ENCODE measurements around the gene SH3GL2. TPM values are rescaled to one million over a fixed set of nuclear protein-coding genes. Genes with fewer than 3 reads are reported as not detected.
"Not testable (repeated sequence)": the region's sequence is repeated elsewhere in the genome, so short reads cannot be mapped to it uniquely, and the experiment has no call there.

The SH3GL2 gene
- total RNA-seq, 2 donors from 2014 or later, result not detected

DNA sequence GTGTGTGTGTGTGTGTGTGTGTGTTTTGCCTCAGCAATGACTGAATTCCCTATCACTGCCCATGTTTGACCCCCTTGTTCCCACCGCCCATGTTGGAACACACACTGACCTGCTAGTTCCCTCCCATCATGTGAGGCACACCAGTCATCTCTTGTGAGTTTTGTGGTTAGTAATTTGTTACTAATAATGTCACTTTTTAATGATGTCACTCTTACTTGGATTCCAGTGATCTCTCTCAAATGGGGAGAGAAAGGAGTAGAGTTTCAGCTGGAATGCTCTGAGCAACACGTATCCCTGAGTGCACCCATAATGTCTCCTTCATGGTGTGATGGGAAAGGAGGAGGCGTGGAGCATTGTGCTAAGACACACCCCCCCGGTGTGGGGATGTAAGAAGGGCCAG, 172.6 kb downstream of the SH3GL2 start:
- DNase-seq, result no peak
- ATAC-seq, result no peak
- H3K27me3 Mint-ChIP-seq, result no peaks in the 10 kb centered on the region
- H3K36me3 Mint-ChIP-seq (ENCODE audit: low read depth), result no peaks in the 10 kb centered on the region
- no peak overlapping the region for H3K27ac Mint-ChIP-seq
- H3K9me3 ChIP-seq (ENCODE audit: control insufficient read depth, low read length, poor library complexity, severe bottlenecking), result no peaks in the 10 kb centered on the region
- H3K4me1 Mint-ChIP-seq, result no peaks in the 10 kb centered on the region
- H3K4me3 Mint-ChIP-seq, result no peak overlapping the region

DNA sequence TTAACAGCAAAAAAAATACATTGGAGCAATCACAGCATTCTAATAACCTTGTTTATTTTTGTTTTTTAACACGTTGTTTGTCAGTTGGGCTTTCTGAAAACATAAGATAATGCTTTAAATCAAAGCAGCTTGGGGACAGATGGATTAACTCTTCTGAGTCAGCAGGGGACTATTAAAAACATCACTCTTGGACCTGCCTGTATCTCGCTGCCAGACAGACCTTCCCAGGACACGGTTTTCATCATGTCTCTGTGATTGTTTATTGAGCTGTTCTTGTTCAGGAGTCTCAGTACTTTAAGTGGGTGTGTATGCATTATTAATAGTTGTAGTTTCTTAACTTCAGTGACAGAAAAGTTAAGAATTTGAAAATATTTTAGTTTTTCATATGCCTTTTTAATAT, 173.2 kb downstream of the SH3GL2 start:
- H3K36me3 Mint-ChIP-seq (ENCODE audit: low read depth), result no peaks in the 10 kb centered on the region
- no peaks in the 10 kb centered on the region for H3K27me3 Mint-ChIP-seq
- no peaks in the 10 kb centered on the region for H3K9me3 ChIP-seq (ENCODE audit: control insufficient read depth, low read length, poor library complexity, severe bottlenecking)
- no peaks in the 10 kb centered on the region for H3K4me1 Mint-ChIP-seq
- no peak for DNase-seq
- no peak overlapping the region for H3K27ac Mint-ChIP-seq
- no peak overlapping the region for H3K4me3 Mint-ChIP-seq
- no peak for ATAC-seq

- H3K4me1 Mint-ChIP-seq, result no peaks in the 10 kb centered on the region
- H3K27me3 Mint-ChIP-seq, result no peaks in the 10 kb centered on the region
- no peaks in the 10 kb centered on the region for H3K9me3 ChIP-seq (ENCODE audit: control insufficient read depth, low read length, poor library complexity, severe bottlenecking)
- H3K36me3 Mint-ChIP-seq (ENCODE audit: low read depth), result no peaks in the 10 kb centered on the region
- no peak overlapping the region for H3K27ac Mint-ChIP-seq
- ATAC-seq (no peak), DNase-seq (no peak)
- no peak overlapping the region for H3K4me3 Mint-ChIP-seq
These were observed 178.9 kb downstream of the SH3GL2 start for GRCh38 chr9:17757816-17758215.

DNA sequence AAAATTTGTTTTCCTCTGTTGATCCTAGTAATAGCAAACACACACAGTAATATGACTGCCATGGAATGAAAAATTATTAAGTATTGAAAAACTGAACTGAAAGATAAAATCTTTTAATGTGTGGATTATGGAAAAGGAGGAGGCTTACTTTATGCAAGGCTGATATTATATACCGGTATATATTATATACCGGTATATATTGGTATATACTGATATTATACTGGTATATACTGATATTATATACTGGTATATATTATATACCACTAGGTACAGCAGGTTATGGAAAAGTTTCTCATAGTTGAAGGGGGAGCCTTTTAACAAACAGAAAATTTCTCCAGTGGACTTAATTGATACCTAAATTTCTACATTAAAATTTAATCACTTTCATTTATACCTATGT, 181.4 kb downstream of the SH3GL2 start:
- ATAC-seq (no peak), DNase-seq (no peak)
- H3K27me3 Mint-ChIP-seq, result no peaks in the 10 kb centered on the region
- no peaks in the 10 kb centered on the region for H3K9me3 ChIP-seq (ENCODE audit: control insufficient read depth, low read length, poor library complexity, severe bottlenecking)
- no peaks in the 10 kb centered on the region for H3K36me3 Mint-ChIP-seq (ENCODE audit: low read depth)
- H3K4me1 Mint-ChIP-seq, result no peaks in the 10 kb centered on the region
- no peak overlapping the region for H3K4me3 Mint-ChIP-seq
- no peak overlapping the region for H3K27ac Mint-ChIP-seq

DNA sequence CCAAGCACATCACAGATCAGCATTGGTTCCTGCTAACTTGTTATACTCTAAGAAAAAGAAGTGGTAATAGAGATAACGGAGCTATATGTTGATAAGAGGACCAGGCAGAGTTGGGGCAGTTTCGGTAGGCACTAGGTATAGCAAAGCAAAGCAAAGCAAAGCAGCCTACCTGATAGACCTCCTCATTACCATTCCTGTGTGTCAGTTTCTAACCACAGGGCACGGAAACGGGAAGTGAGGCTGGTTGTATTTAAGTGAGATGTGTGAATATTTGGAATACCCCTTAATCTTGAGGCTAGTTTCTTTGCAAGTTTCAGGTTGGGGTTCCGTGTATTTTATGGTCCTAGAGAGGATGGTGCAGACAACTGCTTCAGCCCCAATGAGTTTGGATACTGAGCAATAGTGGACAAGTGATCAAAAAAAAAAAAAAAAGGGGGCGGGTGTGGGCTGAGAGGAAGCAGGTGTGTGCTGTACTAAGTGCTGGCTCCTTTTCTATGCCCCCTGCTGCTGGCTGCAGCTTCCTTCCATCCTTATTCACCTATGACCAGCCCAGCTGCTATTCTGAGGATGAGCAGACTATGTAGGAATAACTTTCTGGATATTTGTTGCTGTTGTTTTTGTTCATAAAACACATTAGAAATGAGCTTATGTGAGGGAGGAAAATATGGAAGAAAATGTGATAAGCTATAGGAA, 183.3 kb downstream of the SH3GL2 start:
- no peak for DNase-seq
- Mint-ChIP-seq H3K4me3 (no peak overlapping the region), H3K36me3 (ENCODE audit: low read depth) (no peaks in the 10 kb centered on the region), H3K27ac (no peak overlapping the region), H3K27me3 (no peaks in the 10 kb centered on the region), H3K4me1 (no peaks in the 10 kb centered on the region)
- ATAC-seq, result no peak
- no peaks in the 10 kb centered on the region for H3K9me3 ChIP-seq (ENCODE audit: control insufficient read depth, low read length, poor library complexity, severe bottlenecking)

- H3K36me3 Mint-ChIP-seq (ENCODE audit: low read depth), result no peaks in the 10 kb centered on the region
- ATAC-seq, result no peak
- no peaks in the 10 kb centered on the region for H3K4me1 Mint-ChIP-seq
- no peak overlapping the region for H3K4me3 Mint-ChIP-seq
- no peaks in the 10 kb centered on the region for H3K9me3 ChIP-seq (ENCODE audit: control insufficient read depth, low read length, poor library complexity, severe bottlenecking)
- H3K27me3 Mint-ChIP-seq, result no peaks in the 10 kb centered on the region
- H3K27ac Mint-ChIP-seq, result no peak overlapping the region
- DNase-seq, result no peak
These were observed 185.4 kb downstream of the SH3GL2 start for GRCh38 chr9:17764306-17764705.

GRCh38 chr9:17765131-17765530, 186.3 kb downstream of the SH3GL2 start:
- not testable (repeated sequence) for H3K36me3 Mint-ChIP-seq (ENCODE audit: low read depth); DNase-seq; ATAC-seq; H3K27ac Mint-ChIP-seq; H3K27me3 Mint-ChIP-seq; H3K9me3 ChIP-seq (ENCODE audit: control insufficient read depth, low read length, poor library complexity, severe bottlenecking); H3K4me3 Mint-ChIP-seq; H3K4me1 Mint-ChIP-seq

- no peak overlapping the region for H3K4me3 Mint-ChIP-seq
- no peak overlapping the region for H3K27ac Mint-ChIP-seq
- H3K9me3 ChIP-seq (ENCODE audit: control insufficient read depth, low read length, poor library complexity, severe bottlenecking), result no peaks in the 10 kb centered on the region
- no peaks in the 10 kb centered on the region for H3K27me3 Mint-ChIP-seq
- ATAC-seq, result no peak
- H3K4me1 Mint-ChIP-seq, result no peaks in the 10 kb centered on the region
- DNase-seq, result no peak
- H3K36me3 Mint-ChIP-seq (ENCODE audit: low read depth), result no peaks in the 10 kb centered on the region
These were observed 193.4 kb downstream of the SH3GL2 start for GRCh38 chr9:17772223-17772622.

- H3K27ac Mint-ChIP-seq, result no peak overlapping the region
- no peak for ATAC-seq
- H3K27me3 Mint-ChIP-seq, result no peaks in the 10 kb centered on the region
- no peaks in the 10 kb centered on the region for H3K36me3 Mint-ChIP-seq (ENCODE audit: low read depth)
- H3K4me1 Mint-ChIP-seq, result no peaks in the 10 kb centered on the region
- H3K9me3 ChIP-seq (ENCODE audit: control insufficient read depth, low read length, poor library complexity, severe bottlenecking), result no peaks in the 10 kb centered on the region
- DNase-seq, result no peak
- H3K4me3 Mint-ChIP-seq, result no peak overlapping the region
These were observed 196.8 kb downstream of the SH3GL2 start for GRCh38 chr9:17775656-17776055.

GRCh38 chr9:17776735-17777134, 197.9 kb downstream of the SH3GL2 start:
- DNase-seq, result no peak
- no peak for ATAC-seq
- H3K27ac Mint-ChIP-seq, result no peak overlapping the region
- H3K36me3 Mint-ChIP-seq (ENCODE audit: low read depth), result no peaks in the 10 kb centered on the region
- H3K4me3 Mint-ChIP-seq, result no peak overlapping the region
- H3K4me1 Mint-ChIP-seq, result no peaks in the 10 kb centered on the region
- no peaks in the 10 kb centered on the region for H3K27me3 Mint-ChIP-seq
- no peaks in the 10 kb centered on the region for H3K9me3 ChIP-seq (ENCODE audit: control insufficient read depth, low read length, poor library complexity, severe bottlenecking)

DNA sequence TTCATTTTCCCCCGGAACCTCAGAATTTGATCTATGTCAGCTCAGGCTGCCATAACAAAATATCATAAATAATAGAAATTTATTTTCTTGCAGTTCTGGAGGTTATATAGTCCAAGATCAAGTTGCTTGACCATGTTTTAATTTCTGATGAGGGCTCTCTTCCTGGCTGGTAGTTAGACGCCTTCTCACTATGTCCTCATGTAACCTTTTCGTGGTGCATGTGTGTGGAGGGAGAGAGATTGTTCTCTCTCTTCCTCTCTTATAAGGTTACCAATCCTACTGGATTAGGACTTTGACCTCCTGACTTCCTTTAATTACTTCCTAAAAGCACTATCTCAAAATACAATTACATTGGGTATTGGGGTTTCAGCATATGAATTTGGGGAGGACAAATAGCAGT, 198.6 kb downstream of the SH3GL2 start:
- Mint-ChIP-seq H3K36me3 (ENCODE audit: low read depth) (no peaks in the 10 kb centered on the region), H3K4me1 (no peaks in the 10 kb centered on the region), H3K27ac (no peak overlapping the region), H3K4me3 (no peak overlapping the region), H3K27me3 (no peaks in the 10 kb centered on the region)
- ATAC-seq, result no peak
- H3K9me3 ChIP-seq (ENCODE audit: control insufficient read depth, low read length, poor library complexity, severe bottlenecking), result no peaks in the 10 kb centered on the region
- no peak for DNase-seq

DNA sequence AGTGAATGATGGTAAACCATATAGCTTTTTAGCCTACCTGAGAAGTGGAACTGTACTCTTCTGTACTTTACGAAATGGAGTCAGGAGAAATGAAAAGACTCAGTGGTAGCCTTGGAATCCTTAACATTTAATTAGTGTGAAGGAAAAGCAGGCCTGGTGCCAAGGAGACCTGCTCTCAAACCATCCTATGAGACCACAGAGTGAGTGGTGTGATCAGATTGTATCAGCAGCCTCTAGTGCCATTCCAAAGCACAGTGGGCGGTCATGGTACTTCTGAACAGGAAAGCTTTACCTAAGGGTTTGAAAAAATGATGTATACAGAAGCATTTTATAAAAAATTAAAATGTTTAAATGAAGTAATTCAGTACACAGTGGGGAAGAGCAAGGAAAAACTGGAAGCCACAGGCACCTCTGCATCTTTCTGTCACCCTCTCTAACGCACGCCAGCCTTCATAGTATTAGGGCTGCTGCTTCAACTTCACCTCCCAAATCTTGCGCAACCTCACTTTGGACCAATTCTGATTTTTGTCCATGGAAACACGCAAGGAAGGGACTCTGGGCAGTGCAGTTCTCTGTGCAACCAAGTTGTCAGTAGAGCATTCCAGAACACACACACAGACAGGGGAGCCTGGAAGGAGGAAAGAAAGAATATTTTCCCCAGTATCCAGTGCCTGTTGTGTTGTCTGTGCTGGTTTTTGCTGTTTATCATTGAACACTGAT, 203.7 kb downstream of the SH3GL2 start:
- DNase-seq (no peak), ATAC-seq (no peak)
- Mint-ChIP-seq H3K36me3 (ENCODE audit: low read depth) (no peaks in the 10 kb centered on the region), H3K27me3 (no peaks in the 10 kb centered on the region), H3K4me1 (no peaks in the 10 kb centered on the region), H3K4me3 (no peak overlapping the region), H3K27ac (no peak overlapping the region)
- no peaks in the 10 kb centered on the region for H3K9me3 ChIP-seq (ENCODE audit: control insufficient read depth, low read length, poor library complexity, severe bottlenecking)

- no peaks in the 10 kb centered on the region for H3K9me3 ChIP-seq (ENCODE audit: control insufficient read depth, low read length, poor library complexity, severe bottlenecking)
- no peaks in the 10 kb centered on the region for H3K4me1 Mint-ChIP-seq
- H3K4me3 Mint-ChIP-seq, result no peak overlapping the region
- DNase-seq (no peak), ATAC-seq (no peak)
- no peak overlapping the region for H3K27ac Mint-ChIP-seq
- no peaks in the 10 kb centered on the region for H3K36me3 Mint-ChIP-seq (ENCODE audit: low read depth)
- H3K27me3 Mint-ChIP-seq, result no peaks in the 10 kb centered on the region
These were observed 204.4 kb downstream of the SH3GL2 start for GRCh38 chr9:17783227-17783626.

DNA sequence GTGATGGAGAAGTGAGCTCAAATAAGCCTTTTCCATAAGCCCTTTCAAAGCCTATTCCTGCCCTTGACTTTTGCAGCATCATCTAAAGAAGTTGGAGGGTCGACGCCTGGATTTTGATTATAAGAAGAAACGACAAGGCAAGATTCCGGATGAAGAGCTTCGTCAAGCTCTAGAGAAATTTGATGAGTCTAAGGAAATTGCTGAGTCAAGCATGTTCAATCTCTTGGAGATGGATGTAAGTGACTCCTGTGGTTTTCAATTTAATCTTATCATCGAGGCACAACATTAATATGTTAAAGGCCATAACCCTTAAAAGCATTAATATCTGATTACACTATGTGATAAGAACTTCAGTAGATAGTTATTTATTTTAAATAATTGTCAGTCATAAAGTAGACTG, 210.4 kb downstream of the SH3GL2 start:
- no peaks in the 10 kb centered on the region for H3K9me3 ChIP-seq (ENCODE audit: control insufficient read depth, low read length, poor library complexity, severe bottlenecking)
- no peaks in the 10 kb centered on the region for H3K27me3 Mint-ChIP-seq
- no peak overlapping the region for H3K27ac Mint-ChIP-seq
- no peaks in the 10 kb centered on the region for H3K4me1 Mint-ChIP-seq
- H3K4me3 Mint-ChIP-seq, result no peak overlapping the region
- no peak for DNase-seq
- H3K36me3 Mint-ChIP-seq (ENCODE audit: low read depth), result no peaks in the 10 kb centered on the region
- ATAC-seq, result no peak
